GM19193 (cell line): ENCODE measurements around the gene MIEF2.

Source experiments
- POLR2A ChIP-seq: IDR thresholded peaks from 4 replicates; pipeline ENCODE4 v1.6.1; 2011; ENCODE audit not compliant: insufficient read depth, insufficient read length; ENCODE audit errors: extremely low read depth

MIEF2 gene

DNA sequence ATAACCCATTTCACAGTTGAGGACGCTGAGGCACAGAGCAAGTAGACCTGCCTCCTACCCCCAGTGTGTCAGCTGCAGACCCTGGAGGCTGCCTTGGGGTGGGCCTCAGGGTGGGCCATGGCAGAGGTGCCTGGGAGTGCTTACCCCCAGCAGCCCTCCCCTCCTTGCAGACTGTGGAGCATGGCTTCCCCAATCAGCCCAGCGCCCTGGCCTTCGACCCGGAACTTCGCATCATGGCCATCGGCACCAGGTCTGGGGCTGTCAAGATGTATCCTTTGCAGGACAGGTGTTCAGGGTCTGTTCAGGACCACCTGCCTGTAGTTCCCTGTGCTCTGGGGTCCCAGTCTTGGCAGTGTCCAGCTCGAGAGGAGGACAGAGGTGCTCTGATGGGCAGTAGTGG is 30.7 kb upstream of the MIEF2 start:
- no peak for TF ChIP-seq POLR2A

DNA sequence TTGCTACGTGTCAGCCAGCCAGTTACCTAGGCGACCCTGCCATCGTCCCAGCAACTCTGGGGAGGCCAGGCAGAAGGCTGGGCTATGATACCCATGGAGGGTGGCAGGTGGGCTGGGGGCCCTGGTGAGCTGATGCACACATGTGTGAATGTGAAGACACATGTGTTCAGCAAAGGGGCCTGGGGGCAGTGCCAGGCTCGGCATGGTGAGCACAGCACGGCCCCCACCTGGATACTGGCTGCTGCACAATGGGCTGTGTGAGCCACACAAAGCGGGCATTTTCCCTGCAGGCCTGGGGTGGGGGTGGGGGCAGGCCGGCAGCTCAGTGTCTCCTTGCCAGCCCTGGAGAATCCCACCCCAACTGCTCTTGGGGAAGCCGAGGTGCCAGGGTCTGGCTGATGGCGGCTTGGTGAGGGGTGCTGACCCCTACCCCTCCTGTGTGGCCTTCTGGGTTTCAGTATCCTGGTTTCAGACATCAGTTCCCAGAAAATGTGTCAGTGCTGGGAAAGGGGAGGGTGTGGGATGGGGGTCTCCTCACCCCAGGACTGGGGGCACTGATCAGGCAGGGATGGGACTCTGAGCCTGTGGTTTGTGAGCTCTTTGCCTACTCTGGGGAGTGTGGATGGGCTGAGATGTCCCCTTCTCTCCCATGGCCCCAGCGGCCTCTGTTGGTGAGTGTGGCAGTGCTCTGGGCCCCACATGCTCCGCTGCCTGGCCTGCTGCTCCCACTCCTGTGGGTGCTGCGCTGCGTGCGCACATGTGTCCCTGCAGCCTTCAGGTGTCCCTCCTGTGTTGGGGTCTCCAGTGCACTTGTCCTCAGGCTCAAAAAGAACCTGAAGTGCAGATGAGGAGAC is 29.9 kb upstream of the MIEF2 start:
- TF ChIP-seq POLR2A, result no peak

DNA sequence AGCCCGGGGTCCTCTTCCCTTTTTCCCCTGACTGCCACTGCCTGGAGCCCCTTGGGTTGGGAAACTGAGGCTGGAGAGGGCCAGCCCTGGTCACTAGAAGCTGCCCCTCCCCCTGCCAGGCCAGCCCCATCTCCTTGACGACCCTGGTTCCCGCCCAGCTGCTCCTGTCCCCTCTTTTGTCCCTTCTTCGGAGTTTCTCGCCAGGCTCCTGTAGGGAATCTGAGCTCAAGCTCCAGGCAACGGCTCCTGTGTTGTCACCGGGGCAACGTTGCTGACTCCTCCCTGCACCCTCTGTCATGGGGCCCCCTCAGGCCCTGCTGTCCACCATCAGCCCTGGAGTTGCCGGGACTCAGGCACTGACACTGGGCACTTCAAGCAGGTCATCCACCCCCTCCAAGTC is 29.3 kb upstream of the MIEF2 start:
- TF ChIP-seq POLR2A, result no peak

DNA sequence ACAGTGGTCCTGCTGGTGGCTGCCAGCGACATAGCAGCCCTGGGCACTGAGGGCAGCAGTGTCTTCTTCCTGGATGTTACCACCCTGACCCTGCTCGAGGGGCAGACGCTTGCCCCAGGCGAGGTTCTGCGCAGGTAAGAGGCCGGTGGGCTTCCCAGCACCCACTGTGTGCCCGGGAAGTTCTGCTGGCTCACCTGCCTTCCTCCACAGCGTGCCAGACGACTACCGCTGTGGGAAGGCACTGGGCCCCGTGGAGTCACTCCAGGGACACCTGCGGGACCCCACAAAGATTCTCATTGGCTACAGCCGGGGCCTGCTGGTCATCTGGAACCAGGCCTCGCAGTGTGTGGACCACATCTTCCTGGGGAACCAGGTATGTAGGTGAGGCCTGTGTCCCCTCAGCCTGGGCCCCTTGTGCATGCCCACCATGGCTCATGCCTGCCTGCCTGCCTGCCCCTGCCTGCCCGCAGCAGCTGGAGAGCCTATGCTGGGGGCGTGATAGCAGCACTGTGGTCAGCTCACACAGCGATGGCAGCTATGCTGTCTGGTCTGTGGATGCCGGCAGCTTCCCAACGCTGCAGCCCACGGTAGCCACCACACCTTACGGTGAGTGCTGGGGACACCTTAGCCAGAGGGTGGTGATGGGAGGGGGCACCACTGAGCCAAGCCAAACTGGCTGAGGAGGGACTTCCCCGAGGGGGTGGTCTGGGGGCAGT is 26.5 kb upstream of the MIEF2 start:
- TF ChIP-seq POLR2A, result no peak

DNA sequence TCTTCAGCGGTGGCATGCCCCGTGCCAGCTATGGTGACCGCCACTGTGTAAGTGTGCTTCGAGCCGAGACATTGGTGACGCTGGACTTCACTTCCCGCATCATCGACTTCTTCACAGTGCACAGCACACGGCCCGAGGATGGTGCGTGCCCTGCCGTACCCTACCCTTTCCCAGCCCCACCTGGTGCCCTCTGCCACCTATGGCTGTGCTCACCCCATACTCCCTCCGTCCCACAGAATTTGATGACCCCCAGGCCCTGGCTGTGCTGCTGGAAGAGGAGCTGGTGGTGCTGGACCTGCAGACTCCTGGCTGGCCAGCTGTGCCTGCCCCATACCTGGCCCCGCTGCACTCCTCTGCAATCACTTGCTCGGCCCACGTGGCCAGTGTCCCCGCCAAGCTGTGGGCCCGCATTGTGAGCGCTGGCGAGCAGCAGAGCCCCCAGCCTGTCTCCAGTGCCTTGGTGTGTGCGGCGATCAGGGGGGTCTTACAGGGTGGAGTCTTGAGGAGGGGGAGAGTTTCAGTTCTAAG is 25.5 kb upstream of the MIEF2 start:
- no peak for TF ChIP-seq POLR2A

DNA sequence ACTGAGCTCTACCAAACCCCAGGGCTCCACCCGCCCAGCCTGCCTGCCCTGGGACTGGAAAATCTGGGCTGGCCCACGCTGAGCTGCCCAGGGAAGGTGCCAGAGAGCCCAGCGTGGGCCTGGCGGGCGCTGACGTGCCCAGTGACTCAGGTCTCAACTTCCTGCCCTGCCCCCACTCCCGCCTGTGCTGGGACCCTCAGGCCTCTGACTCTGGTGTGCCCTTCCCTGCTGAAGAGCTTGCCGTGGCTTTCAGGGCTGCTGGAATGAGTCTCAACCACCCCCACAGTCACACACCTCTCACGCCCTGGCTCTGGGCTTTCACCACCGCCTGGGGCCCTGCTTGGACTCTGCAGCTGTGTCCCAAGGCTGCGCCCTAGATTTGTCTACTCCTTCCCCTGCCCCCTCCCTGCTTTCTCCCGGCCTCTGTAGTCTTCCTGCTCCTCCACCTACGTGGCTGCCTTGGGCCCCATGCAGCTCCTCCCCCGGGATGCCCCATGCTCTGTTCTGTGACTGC is 24.7 kb upstream of the MIEF2 start:
- no peak for TF ChIP-seq POLR2A

DNA sequence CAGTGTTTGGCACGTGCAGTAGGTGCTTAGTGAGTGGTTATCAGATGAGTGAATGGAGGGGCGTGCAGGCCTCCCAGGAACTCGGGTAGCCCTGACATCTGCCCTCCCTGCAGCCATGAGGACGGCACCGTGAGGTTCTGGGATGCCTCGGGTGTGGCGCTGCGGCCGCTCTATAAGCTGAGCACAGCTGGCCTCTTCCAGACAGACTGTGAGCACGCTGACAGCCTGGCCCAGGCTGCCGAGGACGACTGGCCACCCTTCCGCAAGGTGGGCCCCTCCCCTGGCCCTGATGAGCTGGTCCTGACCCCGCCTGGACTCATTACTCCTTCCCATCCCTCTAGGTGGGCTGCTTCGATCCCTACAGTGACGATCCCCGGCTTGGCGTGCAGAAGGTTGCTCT is 24.0 kb upstream of the MIEF2 start:
- TF ChIP-seq POLR2A, result no peak

DNA sequence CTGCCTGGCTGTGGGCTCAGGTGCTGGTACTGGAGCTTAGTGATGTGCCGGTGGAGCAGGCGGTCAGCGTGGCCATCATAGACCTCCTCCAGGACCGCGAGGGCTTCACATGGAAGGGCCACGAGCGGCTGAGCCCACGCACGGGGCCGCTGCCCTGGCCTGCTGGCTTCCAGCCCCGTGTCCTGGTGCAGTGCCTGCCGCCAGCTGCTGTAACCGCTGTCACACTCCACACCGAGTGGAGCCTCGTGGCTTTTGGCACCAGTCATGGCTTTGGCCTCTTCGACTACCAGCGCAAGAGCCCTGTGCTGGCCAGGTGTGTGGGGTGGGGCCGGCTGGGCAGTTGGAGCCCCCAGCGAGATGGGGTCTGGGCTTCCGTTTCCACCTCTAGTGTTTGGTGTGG is 23.0 kb upstream of the MIEF2 start:
- no peak for TF ChIP-seq POLR2A

DNA sequence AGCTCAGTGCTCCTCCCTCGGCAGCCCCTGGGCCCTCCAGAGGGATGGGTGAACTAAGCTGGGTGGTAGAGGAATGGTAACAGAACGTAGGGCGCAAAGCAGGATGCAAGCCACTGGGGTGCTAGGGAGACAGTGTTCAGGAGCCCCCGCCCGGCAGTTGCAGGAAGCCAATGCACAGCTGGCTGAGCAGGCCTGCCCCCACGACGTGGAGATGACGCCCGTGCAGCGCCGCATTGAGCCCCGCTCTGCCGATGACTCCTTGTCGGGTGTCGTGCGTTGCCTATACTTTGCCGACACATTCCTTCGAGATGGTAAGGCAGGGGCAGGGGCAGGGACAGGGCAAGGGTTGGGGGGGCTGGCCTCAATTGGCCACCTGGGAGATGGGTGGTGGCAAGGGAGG is 22.2 kb upstream of the MIEF2 start:
- TF ChIP-seq POLR2A, result no peak

DNA sequence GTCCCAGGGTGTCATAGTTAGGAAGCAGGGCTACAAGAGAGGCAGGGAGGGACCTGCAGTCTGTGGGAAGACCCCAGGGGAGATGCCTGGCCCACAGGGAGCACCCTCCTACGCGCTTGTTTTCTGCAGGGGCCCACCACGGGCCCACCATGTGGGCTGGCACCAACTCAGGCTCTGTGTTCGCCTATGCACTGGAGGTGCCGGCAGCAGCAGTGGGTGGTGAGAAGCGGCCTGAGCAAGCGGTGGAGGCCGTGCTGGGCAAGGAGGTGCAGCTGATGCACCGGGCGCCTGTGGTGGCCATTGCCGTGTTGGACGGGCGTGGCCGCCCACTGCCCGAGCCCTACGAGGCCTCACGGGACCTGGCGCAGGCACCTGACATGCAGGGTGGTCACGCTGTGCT is 20.0 kb upstream of the MIEF2 start:
- no peak for TF ChIP-seq POLR2A

DNA sequence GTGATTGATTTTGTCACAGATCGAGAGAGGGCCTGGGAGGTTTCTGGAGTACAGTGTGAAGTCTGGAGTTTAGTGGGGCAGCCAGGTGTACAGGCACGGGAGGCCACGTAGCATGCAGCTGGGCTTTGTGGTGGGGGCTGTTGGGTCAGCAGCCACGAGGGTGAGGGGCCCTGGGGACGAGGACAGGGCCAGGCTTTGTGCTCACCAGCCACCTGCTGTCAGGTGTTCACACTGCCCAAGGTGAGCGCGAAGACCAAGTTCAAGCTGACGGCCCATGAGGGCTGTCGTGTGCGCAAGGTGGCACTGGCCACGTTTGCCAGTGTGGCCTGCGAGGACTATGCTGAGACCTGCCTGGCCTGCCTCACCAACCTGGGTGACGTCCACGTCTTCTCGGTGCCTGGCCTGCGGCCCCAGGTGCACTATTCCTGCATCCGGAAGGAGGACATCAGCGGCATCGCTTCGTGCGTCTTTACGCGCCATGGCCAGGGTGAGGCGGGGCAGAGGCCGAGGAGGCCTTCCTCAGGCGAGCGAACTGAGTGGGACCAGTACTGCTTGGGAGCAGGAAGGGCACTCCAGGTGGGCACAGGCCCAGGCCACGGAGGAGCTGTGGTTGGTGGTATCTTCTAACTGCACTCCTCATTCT is 19.1 kb upstream of the MIEF2 start:
- TF ChIP-seq POLR2A, result no peak

DNA sequence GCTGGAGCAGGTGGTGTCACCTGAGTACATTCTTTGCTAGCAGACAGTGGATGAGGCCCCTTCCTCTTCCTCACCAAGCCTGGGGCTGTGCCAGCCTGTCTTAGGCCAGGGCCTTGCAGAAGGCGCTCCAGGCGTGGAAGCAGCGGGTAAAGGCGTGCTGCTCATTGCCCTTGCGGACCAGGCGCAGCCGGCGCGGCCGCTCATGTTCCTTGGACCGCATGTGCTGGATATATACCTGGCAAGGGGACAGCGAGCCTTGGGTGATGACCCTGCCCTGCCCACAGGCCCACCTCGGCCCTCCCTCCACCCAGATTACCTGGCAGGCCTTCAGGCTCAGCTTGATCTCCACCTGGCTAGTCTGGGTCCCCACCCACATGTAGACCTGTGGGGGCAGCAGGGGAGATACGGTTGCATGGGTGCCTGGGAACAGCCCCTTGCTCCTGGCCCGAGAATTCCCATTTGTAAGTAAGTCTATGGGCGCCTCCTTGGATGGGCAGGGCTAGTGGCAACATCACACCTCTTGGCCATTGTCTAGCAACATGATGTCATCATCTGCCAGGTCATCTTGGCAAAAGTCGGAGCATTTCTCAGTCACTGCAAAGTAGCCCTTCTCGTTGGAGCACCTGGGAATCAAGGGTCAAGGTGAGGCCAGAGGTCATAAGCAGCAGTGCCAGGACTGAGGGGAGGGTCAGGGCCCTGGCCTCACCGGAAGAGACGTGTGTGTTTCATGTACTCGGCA is 15.3 kb upstream of the MIEF2 start:
- TF ChIP-seq POLR2A, result no peak

DNA sequence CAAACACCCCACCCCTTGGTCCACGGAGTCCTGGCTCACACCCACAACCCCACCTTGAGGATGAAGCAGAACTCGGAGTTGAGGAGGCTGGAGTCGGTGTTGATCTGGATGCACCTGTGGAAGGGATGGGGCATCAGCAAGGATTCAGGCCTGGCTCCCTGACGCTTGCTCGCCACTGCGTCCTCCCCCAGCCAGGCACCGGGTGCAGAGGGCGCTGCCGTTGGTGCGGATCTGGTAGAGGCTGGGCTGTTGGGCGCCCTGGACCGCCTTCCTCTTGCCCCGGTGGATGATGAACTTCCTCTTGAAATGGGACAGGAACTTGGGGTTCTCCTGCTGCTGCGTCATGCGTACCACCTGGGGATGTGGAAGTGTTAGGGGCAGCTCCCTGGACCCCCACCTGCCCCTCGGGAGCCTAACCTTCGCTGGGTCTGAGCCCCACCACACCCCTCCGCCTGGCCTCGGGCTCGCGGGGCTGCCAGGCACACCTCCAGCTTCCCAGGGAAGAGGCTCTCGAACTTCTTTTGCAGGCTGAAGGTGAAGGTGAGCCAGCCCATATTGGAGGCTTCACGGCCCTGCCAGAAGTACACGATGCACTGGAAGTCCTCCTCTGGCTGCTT is 14.2 kb upstream of the MIEF2 start:
- no peak for TF ChIP-seq POLR2A
